Ishikawa (cell line): ENCODE measurements around the gene DNAL1.

Experiments used
- CREB1 ChIP-seq: IDR thresholded peaks from 2 replicates; pipeline ENCODE4 v1.6.1; 2012; ENCODE audit warnings: low read depth
- EGR1 ChIP-seq: IDR thresholded peaks from 2 replicates; pipeline ENCODE4 v1.6.1; 2012
- EP300 ChIP-seq: IDR thresholded peaks from 2 replicates; pipeline ENCODE4 v1.6.1; 2012; ENCODE audit warnings: borderline replicate concordance
- FOXM1 ChIP-seq: IDR thresholded peaks from 2 replicates; pipeline ENCODE4 v1.6.1; 2012; ENCODE audit warnings: low read depth, borderline replicate concordance
- MAX ChIP-seq: IDR thresholded peaks from 2 replicates; pipeline ENCODE4 v1.6.1; 2012
- NFIC ChIP-seq: IDR thresholded peaks from 2 replicates; pipeline ENCODE4 v1.6.1; 2012
- RAD21 ChIP-seq: IDR thresholded peaks from 2 replicates; pipeline ENCODE4 v1.6.1; 2012; ENCODE audit warnings: low read depth
- REST ChIP-seq: IDR thresholded peaks from 2 replicates; pipeline ENCODE4 v1.6.1; 2012; ENCODE audit warnings: low read depth, mild to moderate bottlenecking
- TAF1 ChIP-seq: IDR thresholded peaks from 2 replicates; pipeline ENCODE4 v1.6.1; 2012; ENCODE audit warnings: low read depth, mild to moderate bottlenecking
- TCF12 ChIP-seq: IDR thresholded peaks from 2 replicates; pipeline ENCODE4 v1.6.1; 2012; ENCODE audit warnings: low read depth
- TEAD4 ChIP-seq: IDR thresholded peaks from 2 replicates; pipeline ENCODE4 v1.6.1; 2012
- USF1 ChIP-seq: IDR thresholded peaks from 2 replicates; pipeline ENCODE4 v1.6.1; 2012
- YY1 ChIP-seq: IDR thresholded peaks from 2 replicates; pipeline ENCODE4 v1.6.1; 2012; ENCODE audit warnings: low read depth
- ZBTB7A ChIP-seq: IDR thresholded peaks from 2 replicates; pipeline ENCODE4 v1.6.1; 2012; ENCODE audit warnings: low read depth

- no peak for TF ChIP-seq YY1
- TF ChIP-seq TCF12 = no peak
- TF ChIP-seq MAX = no peak
- no peak for TF ChIP-seq ZBTB7A
- TF ChIP-seq EP300 = no peak
- no peak for TF ChIP-seq TAF1
- no peak for TF ChIP-seq NFIC
- TF ChIP-seq FOXM1 = no peak
- TF ChIP-seq USF1 = no peak
- TF ChIP-seq EGR1 = no peak
- no peak for TF ChIP-seq CREB1
- TF ChIP-seq REST = no peak
- TF ChIP-seq TEAD4 = no peak
- no peak for TF ChIP-seq RAD21
Observed at GRCh38 chr14:73684627-73685026, 39.8 kb downstream of the DNAL1 start.
